HG03342 (cell line): ENCODE data around the gene PHPT1.
A peak's percentile ranks its signal among the peaks of the same experiment; 100 is the strongest.
"Not testable (repeated sequence)": the region's sequence is repeated elsewhere in the genome, so short reads cannot be mapped to it uniquely, and the experiment has no call there.

Source experiments
- ATAC-seq: cut with Tn5 transposase; IDR thresholded peaks from one replicate; pipeline ENCODE4 v1.9.1; 2021; ENCODE audit warnings: mild to moderate bottlenecking, moderate library complexity; ENCODE audit not compliant: unreplicated experiment

Gene PHPT1

GRCh38 chr9:136837146-136837855 is 11.9 kb upstream of the PHPT1 start:
- ATAC-seq = no peak

- ATAC-seq = not testable (repeated sequence)
Measured at GRCh38 chr9:136837856-136838277, 11.3 kb upstream of the PHPT1 start.

- no peak for ATAC-seq
Measured at GRCh38 chr9:136838314-136839228, 10.6 kb upstream of the PHPT1 start.

- ATAC-seq = no peak
Measured at GRCh38 chr9:136839229-136840139, 9.7 kb upstream of the PHPT1 start.

GRCh38 chr9:136840140-136840876 is 8.9 kb upstream of the PHPT1 start:
- no peak for ATAC-seq

- ATAC-seq = no peak
Measured at GRCh38 chr9:136840877-136841645, 8.1 kb upstream of the PHPT1 start.

- not testable (repeated sequence) for ATAC-seq
Measured at GRCh38 chr9:136841646-136842379, 7.4 kb upstream of the PHPT1 start.

- ATAC-seq = peak; percentile 62
Measured at GRCh38 chr9:136842380-136842948, 6.7 kb upstream of the PHPT1 start, which contains the start of gene AJM1. Gene AJM1 (plus strand): TSS chr9:136842478. CDS start chr9:136844415, 1,937 bp downstream.

GRCh38 chr9:136843159-136843800 is 5.9 kb upstream of the PHPT1 start:
- ATAC-seq = not testable (repeated sequence)

- ATAC-seq = not testable (repeated sequence)
Measured at GRCh38 chr9:136843801-136844740, 5.1 kb upstream of the PHPT1 start.

- ATAC-seq = no peak
Measured at GRCh38 chr9:136844761-136845464, 4.3 kb upstream of the PHPT1 start.

GRCh38 chr9:136845465-136846260 is 3.5 kb upstream of the PHPT1 start:
- ATAC-seq = no peak

GRCh38 chr9:136846376-136847087 is 2.7 kb upstream of the PHPT1 start:
- ATAC-seq = no peak

GRCh38 chr9:136847088-136847825 is 2.0 kb upstream of the PHPT1 start:
- ATAC-seq = no peak
